HG03196 (cell line): ENCODE results near the gene DOCK9.
"Not testable (repeated sequence)": the region's sequence is repeated elsewhere in the genome, so short reads cannot be mapped to it uniquely, and the experiment has no call there.

Experiments
- ATAC-seq: cut with Tn5 transposase; IDR thresholded peaks from one replicate; pipeline ENCODE4 v1.9.1; 2021; ENCODE audit not compliant: unreplicated experiment

Gene DOCK9

DNA sequence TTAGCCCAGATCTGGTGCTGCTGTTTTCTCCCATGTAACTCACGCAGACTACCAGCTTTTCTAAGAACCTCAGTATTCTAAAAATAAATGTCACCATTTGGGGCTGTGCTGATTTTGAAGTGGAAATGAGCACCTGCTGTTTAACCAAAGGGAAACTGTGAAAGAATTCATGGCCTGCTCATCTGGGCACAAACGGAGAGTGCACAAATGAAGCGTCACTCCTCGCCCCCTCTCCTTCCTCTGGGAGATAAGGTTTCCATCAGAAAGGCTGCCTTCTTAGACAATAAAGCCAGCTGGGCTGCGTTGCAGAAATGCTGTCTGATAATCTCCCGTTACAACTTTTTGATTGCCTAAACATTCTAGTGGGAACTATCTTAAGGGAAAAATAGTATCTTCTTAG, 151.7 kb downstream of the DOCK9 start:
- ATAC-seq = no peak

DNA sequence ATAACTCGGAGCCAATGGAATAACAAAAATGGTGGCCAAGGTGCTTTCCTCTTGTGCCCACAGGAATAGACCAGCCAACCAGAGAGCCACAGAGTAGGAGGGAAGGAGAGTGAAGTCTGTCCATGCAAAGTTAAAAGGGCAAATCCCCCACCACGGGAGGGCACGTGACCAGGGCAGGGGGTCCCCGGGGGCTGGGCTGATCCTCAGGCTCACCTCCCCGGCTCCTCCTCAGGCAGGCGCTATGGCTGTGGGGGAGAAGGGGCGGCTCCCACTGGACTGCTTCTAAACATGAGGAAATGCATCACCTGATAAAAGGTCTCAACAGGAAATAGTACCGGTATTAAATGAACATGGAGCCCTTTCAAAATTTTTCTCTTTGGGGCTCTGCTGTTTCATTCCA, 152.2 kb downstream of the DOCK9 start:
- ATAC-seq = no peak

DNA sequence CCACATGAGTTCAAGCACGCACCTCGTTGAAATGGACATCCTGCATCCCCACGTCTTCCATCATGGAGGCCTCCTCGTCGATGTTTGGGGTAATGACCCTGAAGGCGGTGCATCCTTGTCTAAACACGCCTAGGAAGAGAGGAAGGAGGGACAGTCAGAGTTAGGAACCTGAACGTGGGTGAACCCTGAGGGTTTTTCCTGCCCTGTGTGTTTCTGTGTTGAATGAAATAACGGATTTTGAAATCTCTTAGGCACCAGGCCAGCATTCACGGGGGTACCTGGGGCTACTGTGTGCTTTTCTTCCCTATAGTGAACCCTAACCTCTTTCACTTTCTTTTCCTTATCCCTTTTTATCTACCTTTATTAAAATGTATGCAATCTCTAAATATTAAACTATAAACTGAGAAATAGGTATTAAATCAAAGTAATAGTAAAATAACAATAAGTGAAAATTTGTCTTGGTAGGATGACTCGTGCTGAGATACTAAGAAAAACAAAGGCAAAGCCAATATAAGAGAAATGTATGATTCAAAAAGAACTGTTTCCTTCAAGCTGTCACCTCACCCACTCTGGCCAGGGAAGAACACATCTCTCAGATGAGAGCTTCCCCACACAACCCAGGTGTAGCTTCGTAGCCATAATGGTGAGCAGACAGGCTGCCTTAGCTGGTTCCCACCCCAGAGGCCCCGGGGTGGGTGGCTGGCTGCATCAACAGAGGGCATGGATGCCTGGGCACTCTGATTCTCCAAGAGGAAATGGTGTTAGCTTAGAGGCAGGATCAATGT, 153.3 kb downstream of the DOCK9 start:
- ATAC-seq = no peak

DNA sequence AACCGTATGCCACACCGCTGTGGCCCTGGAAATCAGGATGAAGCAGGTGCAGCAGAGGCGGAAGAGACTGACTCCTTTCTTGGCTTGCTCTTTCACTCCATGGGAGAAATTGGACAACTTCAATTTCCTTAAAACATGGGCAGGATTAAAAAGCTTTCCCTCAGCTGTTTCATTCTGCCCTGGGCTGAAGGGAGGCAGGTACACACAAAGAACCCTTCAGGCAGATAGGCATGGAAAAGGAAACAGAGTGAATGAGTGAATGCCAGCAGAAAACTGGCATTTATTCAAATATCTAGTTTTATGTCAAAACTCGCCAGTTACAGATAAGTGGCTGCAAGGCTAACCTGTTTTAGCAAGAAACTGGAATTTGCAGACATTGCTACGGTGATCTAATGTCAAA, 154.4 kb downstream of the DOCK9 start:
- no peak for ATAC-seq

DNA sequence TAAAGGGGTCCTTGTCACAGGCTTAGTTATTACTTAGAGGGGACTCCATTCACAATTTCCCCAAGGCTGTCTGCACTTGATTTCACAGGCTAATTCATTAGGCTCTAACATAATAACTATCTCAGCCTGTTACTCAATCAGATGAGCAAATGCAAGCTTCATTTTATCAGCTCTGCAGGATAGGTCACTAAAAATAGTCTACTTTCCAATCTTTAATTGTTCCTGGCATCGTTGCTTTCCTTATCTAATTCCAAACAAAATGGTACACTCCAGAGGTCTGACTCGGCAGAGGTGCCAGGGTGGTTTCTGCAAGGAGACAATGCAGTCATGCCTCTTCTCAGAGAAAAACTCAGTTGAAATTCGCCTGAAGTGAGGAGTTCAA, 155.6 kb downstream of the DOCK9 start:
- ATAC-seq = no peak

DNA sequence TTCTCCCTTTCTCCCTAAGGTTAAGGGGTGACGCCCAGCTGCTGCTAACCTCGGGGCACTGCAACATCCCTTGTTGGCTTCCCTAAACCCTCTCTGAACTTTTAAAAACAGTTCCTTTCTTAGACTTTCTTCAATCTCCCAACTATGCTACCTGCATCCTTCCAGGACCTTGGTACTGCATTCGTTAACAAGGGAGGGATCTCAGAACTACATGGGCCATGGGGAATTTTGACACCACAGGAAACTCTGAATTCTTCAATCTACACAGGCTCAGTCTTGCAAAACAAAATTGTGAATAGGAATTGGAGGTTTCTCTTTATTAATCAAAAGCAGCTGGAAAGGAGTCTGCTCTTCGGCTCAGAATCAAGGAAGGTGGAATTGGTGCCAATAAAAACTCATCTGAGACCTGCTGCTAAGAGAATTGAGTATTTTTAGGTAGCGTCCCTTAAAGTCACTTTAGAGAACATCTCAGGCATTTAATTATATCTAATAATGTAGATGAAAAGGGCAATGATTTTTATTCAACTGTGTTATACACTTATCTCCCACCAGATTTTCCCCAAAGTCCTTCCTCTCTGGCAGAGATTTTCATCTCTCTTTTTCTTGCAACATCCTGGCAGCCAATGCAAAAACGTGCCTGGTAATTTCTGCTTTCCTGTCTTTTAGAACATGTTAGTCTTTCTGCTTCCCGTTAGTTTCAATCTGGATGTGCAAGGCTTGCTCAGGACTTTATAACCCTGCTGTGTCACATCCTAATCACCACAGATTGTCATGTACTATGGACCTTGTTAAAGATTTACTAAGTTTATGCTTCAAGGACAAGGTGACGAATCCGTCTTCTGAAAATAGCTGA, 156.3 kb downstream of the DOCK9 start:
- no peak for ATAC-seq

DNA sequence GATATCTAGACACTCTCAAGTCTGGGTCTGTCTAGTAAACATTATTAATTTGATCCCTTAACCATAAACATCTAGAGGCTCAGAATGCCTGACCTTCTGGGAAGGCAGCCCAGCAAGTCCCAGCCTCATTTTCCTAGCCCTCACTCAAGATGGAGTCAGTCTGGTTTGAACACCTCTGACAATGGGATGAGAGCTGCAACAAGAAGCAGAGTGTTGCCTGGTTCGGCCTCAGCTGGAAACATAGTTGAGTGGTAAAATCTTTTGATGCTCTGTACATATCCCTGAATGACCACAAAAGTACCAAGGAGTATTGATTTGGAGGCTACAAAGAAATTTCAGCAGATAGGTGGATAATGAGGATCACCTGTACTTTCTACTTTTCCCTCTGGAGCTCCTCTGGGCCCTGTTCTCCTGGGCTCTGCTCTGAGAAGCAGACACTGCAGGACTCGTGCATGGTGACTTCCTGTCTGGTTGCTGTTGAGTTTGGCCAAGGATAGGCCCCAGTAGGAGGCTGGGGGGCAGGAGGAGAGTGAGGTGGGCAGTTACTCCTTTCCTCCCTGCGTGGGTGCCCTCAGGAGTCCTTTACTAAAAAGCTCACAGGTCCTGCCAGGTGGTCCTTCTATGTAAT, 157.0 kb downstream of the DOCK9 start:
- no peak for ATAC-seq

DNA sequence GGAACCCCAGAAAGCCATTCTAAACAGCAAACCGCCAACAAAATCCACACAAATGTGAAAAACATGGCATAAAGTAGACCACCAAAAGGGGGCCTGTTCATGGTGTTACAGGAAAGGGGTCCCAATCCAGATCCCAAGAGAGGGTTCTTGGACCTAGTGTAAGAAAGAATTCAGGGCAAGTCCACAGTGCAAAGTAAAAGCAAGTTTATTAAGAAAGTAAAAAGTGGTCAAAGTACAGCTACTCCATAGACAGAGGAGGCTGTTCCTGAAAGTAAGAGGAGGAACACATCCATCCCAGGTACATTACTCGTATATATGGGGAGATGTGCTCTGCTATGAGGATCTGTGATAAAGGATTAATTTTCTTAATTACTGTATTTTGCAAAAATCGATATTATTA, 157.6 kb downstream of the DOCK9 start:
- no peak for ATAC-seq

DNA sequence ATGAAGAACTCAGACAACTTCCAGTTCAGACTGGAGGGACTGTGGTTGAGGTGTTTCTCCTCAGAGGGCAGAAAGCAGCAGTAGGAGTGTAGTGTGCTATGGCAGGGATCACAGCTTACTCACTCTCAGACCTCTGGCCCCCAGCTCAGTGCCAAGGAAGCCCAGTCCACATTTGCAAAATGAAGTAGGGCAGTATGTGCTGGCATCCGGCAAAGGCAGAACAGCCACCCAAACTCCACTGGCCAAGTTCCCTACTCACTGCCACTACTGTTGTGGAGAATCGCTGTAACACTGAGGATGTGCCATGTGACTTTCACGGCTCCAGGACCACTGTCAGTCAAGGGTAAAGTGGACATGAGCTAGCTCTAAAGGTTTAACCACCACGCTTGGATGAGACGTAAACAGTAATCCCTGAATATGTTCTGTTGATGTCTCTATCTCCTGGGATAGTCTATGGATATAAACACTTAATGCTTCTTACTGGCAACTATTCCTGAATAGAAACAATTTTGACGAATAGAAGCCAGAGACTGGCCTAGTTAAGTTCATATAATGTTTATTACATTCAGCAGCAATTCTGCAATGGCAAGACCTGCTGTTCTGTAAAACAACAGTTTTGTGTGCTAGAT, 158.4 kb downstream of the DOCK9 start:
- no peak for ATAC-seq

DNA sequence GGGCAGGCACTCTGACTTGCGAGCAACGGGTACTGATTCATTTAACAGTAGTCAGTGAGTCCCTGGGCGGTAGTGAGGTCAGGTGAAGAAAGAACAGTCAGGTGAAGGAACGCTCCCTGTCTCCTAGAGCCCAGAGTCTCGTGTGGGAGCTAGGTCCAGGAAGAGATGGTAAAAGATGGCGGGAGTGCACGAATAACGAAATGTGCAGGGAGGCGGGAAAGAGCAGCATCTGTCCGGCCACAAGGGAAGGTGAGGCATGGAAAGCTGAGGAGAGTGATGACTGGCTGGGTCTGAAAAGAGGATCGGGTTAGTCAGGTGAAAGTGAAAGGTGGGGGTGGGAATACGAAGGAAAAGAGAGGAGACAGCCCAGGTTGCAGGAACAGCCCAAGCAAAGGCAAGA, 161.5 kb downstream of the DOCK9 start:
- no peak for ATAC-seq

DNA sequence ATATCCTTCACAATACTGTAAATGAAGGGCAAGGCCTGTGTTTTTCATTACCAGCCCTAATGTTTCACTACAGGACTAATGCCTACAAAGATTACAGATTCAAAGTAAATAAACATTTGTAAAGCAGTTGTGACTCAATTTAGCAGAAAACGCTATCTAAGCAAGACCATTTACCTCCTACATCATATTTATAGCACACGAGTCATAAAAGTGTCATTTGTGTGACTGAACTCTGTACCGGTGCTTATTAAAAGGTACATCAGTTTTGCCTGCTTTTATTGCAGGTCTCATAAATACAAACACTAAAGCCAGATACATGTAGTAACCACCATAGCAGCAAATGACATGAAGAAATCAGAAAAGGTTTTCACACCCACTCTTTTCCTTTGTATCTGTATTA, 163.9 kb downstream of the DOCK9 start:
- ATAC-seq = no peak

DNA sequence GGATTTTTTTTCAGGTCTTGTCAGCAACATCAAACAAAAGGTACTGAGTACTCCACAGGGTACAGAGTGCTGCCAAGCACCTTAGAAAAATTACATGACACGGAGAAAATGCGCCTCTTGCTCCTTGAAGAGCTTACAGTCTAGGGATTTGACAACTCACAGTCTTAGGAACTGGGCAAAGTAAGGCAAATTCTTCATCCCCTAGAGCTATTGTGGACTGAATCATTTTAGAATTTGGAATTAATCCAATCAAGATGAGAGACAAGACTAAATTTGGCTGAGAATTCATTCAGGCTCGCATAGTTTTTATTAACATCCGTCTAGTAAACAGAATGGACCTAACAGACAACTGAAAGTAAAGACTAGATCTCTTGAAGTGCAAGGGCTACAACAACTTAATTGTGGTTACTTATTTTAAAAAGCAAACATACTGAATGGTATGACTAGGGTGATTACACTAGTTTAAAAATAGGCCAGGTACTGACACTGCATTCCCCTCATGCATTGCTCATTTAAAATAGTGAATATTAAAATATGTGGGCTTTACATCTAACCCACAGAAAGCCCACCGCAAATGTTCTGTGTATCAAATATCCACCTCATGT, 165.6 kb downstream of the DOCK9 start:
- not testable (repeated sequence) for ATAC-seq

DNA sequence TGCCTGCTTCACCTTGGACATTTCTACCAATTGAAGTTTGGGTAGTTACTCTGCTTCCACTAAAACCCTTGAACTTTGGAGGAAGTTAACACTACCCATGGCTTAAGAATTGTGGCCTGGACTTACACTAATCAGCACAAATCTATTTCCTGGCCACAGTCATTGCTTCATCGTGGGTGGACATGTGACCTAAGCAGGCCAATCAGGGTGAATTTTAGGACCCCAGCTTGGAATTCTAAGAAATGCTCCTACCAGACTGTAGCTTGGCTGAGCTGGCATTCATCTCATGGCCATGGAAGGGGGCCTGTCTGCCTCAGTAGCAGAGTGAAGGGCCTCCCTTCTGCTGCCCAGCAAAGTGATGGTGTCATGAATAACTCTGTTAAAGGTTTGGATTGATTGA, 167.1 kb downstream of the DOCK9 start:
- ATAC-seq = no peak

DNA sequence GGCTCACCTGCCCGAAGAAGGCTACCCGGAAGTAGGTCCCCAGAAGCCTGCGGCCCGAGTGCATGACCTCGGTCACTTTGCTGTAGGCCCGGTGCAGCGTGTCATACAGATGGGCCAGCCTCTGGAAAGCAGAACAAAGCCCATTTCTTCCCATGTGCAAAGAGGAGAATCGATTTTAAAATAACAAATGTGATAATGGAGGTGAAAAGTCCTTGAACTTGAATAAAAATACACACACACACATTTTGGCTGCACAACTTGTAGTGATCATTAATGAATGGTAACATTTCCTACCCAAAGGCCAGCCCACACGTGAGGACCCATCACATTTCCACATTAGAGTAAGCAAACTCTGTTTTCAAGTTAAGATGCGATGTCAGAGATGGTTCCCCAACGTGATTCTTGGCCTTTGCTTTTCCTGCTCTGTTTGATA, 168.5 kb downstream of the DOCK9 start:
- no peak for ATAC-seq

DNA sequence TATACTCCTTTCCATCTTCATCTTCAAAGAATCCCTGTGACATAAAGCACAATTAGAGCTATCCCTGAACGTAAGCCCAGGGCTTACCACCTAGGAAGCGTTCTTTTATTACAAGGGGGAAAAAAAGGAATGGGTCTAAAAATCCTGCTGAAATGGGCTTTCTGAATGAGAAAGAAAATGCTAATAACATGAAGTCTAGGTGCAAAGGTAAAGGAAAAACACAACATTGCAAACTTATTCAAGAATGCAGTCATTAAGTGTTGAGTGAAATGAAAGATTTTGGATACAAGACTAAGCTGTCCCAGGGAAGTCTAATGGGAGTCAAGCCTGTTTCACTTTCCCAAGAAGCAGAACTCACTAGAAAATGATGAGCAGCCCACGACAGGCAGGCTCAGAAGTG, 170.1 kb downstream of the DOCK9 start:
- no peak for ATAC-seq

DNA sequence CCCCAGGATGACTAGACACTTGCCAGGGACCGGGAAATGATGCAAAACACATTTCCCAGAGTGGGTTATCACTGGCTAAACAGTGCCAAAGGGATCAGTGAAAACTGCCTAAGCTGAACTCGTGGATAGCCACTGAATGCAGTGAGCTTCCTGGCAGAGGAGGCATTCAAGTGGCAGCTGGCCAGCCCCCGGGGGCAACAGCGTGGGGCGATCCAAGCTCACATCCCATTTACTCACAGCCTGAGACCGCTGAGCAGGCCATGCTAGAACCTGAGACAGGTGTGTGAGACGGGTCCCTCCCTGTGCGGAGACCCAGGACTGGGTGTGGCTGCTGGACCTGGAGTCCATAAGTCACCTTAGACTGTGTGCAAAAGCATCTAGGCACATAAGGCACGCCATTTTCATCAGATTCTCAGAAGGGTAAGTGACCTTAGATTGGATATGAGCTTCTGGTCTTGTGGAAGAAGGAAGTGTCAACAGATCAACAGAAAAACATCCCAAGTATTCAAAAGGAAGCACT, 173.5 kb downstream of the DOCK9 start:
- no peak for ATAC-seq

DNA sequence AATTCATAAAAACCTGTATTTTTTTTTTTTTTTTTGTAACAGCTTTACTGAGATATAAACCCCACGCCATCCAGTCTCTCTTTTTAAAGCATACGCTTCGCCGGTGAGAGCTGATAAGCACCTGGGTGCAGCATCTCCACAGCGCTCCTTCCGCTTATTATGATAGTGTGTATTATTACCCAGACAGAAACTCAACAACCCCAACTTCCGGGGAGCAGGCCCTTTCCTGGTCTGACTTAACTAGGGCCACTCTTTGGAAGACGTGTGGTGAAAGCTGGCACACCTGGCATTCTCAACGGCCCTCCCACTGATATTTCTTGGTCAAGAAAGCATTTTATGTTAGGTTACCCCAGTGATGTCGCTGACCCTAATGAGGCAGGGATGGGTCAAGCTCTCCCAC, 173.9 kb downstream of the DOCK9 start:
- ATAC-seq = no peak

DNA sequence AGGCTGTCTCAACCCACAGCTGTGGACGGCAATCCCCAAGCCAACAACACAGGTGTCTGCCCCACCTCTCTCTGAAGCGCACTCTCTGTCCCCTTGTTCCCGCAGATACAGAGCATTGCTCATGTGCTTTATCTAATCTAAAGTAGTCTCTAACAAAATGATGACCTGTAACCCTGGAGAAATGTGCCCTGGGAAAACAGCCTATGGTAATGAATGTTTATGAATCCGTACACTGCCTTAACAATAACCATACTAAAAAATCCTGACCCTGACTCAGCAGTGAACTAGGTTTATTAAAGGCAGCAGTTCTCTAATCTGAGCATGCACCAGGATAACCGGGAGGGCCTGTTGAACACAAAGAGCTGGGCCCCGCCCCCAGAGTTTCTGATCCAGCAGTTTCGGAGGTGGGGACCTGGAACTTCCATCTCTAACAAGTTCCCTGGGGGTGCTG, 174.7 kb downstream of the DOCK9 start:
- ATAC-seq = no peak

DNA sequence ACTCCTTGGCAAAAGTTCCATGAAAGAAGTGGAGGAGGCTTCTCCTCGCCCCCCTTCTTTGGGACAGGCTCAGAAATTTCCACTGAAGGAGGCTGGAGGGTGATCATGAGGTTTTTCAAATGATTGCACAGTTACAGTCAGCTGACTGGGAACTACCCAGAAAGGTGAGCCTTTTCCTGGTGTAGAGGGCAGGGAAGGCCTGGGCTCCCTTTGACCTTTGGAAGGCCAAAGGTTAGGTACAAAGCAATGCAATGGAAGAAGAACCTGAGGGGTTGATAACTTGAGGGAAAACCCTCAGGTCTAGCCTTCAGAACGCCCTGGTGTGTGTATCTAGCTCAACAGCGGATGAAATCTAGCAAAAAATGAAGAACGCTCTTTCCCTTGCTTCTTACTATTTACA, 175.3 kb downstream of the DOCK9 start:
- ATAC-seq = no peak

DNA sequence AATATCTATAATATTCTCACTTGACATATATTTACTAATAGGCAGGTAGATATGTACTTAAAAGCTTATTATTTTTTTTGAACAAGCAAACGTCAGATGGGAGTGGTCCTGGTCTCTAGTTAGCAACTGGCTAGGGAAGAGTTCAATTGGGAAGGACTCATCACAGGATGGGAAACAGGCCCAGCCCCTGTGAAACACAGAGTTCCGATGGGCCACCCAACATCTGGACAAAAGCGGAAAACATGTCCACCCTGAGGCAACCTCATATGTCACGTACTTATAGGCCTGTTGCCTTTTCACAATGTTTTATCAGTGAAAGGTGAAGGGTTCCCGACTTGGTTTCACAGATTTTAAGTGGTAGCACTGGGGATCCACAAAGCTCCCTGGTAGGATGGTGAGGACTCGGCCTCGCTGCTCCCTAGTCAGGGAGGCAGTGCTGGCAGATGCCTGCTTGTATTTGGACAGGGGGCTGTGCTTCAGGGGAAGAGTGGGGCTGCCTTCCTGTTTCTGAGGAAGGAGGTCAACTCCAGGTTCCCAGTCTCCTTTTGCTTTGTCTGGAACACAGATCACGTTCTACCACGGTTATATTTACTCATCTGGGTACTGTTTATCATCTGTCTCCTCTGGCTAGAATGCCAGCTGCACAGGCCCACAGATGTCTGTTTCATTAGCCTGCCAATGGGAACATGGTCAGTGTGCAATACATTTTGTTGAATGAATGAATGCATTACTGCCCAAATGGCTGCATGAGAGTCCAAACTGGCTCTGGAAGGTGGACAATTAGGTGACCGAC, 176.0 kb downstream of the DOCK9 start:
- ATAC-seq = no peak
